Caco-2 (cell line): Measurements from ENCODE around the gene FBN2. TPM values are rescaled to one million over a fixed set of nuclear protein-coding genes. Genes with fewer than 3 reads are reported as not detected.

Experiments used
- BruUV-seq: library from RNA; stranded (reverse); fragments of 400-500 nt; replicated peaks from 2 replicates; lab custom pipeline; 2021; lab: Mats Ljungman, UMichigan
- CTCF ChIA-PET: fragments of 300-600 bp; sonication (Branson Sonifier 250); formaldehyde crosslinking; loops from one replicate; lab custom pipeline; 2022; ENCODE audit warnings: antibody characterized with exemption; lab: Charles Lee
- POLR2A ChIA-PET: fragments of 300-600 bp; sonication (Branson Sonifier 250); formaldehyde crosslinking; loops from one replicate; lab custom pipeline; 2022; ENCODE audit warnings: antibody characterized with exemption; lab: Charles Lee
- DNase-seq, 2 experiments: peaks; one replicate each; pipeline versions ENCODE4 v3.0.0 to v3.0.0-alpha.2; 2020 to 2022
- H3K27me3 ChIP-seq: replicated peaks from 2 replicates; pipeline ENCODE4 v1.6.0; 2011; ENCODE audit warnings: low read length; ENCODE audit not compliant: control insufficient read depth, insufficient read depth
- H3K36me3 ChIP-seq: 2 replicates; pipeline ENCODE4 v1.5.1; 2011; ENCODE audit warnings: low read length; ENCODE audit not compliant: control insufficient read depth, insufficient read depth
- H3K4me1 ChIP-seq: fragments of 250-450 bp; sonication (Bioruptor Pico); 2 replicates; pipeline ENCODE4 v1.5.1; 2020; ENCODE audit warnings: mild to moderate bottlenecking
- H3K4me3 ChIP-seq: 2 replicates; pipeline ENCODE4 v1.5.1; 2011; ENCODE audit warnings: low read depth, mild to moderate bottlenecking, control low read depth, low read length
- H3K9me3 ChIP-seq: fragments of 250-450 bp; sonication (Bioruptor Pico); 2 replicates; pipeline ENCODE4 v1.5.1; 2020; ENCODE audit warnings: mild to moderate bottlenecking, moderate library complexity
- H3K27ac Mint-ChIP-seq: one replicate; pipeline ENCODE4 v1.8.0; 2022; ENCODE audit warnings: mixed read lengths; ENCODE audit not compliant: unreplicated experiment
- H3K27me3 Mint-ChIP-seq: one replicate; pipeline ENCODE4 v1.8.0; 2022; ENCODE audit warnings: mixed read lengths; ENCODE audit not compliant: insufficient read depth, unreplicated experiment
- H3K36me3 Mint-ChIP-seq: one replicate; pipeline ENCODE4 v1.8.0; 2022; ENCODE audit warnings: mild to moderate bottlenecking, mixed read lengths; ENCODE audit not compliant: insufficient read depth, unreplicated experiment
- H3K4me1 Mint-ChIP-seq: one replicate; pipeline ENCODE4 v1.8.0; 2022; ENCODE audit warnings: low read depth, mixed read lengths; ENCODE audit not compliant: unreplicated experiment
- H3K4me3 Mint-ChIP-seq: one replicate; pipeline ENCODE4 v1.8.0; 2022; ENCODE audit warnings: mild to moderate bottlenecking, moderate library complexity, mixed read lengths; ENCODE audit not compliant: unreplicated experiment
- H3K9me3 Mint-ChIP-seq: one replicate; pipeline ENCODE4 v1.8.0; 2022; ENCODE audit warnings: mixed read lengths; ENCODE audit not compliant: unreplicated experiment
- intact Hi-C: fragments of 100-400 bp; cut with micrococcal nuclease; formaldehyde crosslinking; loops from one replicate; pipeline ENCODE4 v1.10.0; 2022; ENCODE audit not compliant: unreplicated experiment
- total RNA-seq: library from RNA; stranded (reverse); gene quantifications from 2 replicates; pipeline ENCODE4 v1.2.3, GENCODE V29; 2022
- TF ChIP-seq, protein P1 (sequence below), 2 experiments: fragments of 200-600 bp in 1 of 2; IDR thresholded peaks; 1 replicate in 1 of 2; 2 replicates in 1 of 2; pipeline versions ENCODE4 v1.5.1 to v1.8.0; 2011 to 2022; ENCODE audit warnings: antibody characterized with exemption in 1 of 2, control low read depth in 1 of 2, inconsistent platforms in 1 of 2, low read depth in 1 of 2, low read length in 1 of 2, mild to moderate bottlenecking in 1 of 2, moderate library complexity in 1 of 2; ENCODE audit not compliant: insufficient read depth in 1 of 2, severe bottlenecking in 1 of 2, unreplicated experiment in 1 of 2

FBN2 gene
- total RNA-seq, 1 experiment from 2014 or later, result 0.09 TPM

DNA sequence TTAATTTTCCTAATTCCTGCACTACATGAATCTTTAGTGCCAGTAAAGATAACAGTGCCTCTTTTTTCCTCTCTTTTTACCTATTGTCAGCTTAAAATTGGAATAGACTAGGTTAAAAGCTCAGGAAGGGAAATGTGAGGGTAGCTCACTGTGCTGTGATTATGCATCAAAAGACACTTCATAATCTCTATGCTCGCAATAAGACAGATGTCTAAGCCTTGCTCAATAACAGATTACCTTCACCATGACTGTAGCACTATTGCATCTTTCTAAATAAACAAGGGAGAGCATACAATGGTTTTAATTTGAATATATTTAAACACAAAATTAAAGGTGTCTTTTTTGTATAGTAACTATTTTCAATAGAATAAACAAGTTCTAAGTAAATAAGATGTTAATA is 130.1 kb downstream of the FBN2 start:
- no peaks in the 10 kb centered on the region for H3K36me3 ChIP-seq
- no peaks in the 10 kb centered on the region for H3K27me3 ChIP-seq
- no peaks in the 10 kb centered on the region for H3K4me1 Mint-ChIP-seq
- BruUV-seq, result no TSS peak
- no peak overlapping the region for H3K27ac Mint-ChIP-seq
- H3K4me3 ChIP-seq, result no peak overlapping the region
- CTCF ChIA-PET, result no interaction called here
- no peaks in the 10 kb centered on the region for H3K4me1 ChIP-seq
- TF ChIP-seq, protein P1, sequence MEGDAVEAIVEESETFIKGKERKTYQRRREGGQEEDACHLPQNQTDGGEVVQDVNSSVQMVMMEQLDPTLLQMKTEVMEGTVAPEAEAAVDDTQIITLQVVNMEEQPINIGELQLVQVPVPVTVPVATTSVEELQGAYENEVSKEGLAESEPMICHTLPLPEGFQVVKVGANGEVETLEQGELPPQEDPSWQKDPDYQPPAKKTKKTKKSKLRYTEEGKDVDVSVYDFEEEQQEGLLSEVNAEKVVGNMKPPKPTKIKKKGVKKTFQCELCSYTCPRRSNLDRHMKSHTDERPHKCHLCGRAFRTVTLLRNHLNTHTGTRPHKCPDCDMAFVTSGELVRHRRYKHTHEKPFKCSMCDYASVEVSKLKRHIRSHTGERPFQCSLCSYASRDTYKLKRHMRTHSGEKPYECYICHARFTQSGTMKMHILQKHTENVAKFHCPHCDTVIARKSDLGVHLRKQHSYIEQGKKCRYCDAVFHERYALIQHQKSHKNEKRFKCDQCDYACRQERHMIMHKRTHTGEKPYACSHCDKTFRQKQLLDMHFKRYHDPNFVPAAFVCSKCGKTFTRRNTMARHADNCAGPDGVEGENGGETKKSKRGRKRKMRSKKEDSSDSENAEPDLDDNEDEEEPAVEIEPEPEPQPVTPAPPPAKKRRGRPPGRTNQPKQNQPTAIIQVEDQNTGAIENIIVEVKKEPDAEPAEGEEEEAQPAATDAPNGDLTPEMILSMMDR (IDR thresholded peaks at IDR 0.05; ENCODE audit: insufficient read depth in 1 of 2, low read depth in 1 of 2, low read length in 1 of 2, severe bottlenecking in 1 of 2, unreplicated experiment in 1 of 2), result no peak
- no peak overlapping the region for H3K4me3 Mint-ChIP-seq
- intact Hi-C loops, result no loop called here
- H3K27me3 Mint-ChIP-seq, result no peaks in the 10 kb centered on the region
- H3K9me3 Mint-ChIP-seq, result no peaks in the 10 kb centered on the region
- H3K9me3 ChIP-seq, result no peaks in the 10 kb centered on the region
- DNase-seq, result no peak
- POLR2A ChIA-PET, result interaction anchor here (0.6 kb wide), 1 partner anchor 69 kb away, joined by 3 read pairs; no protein-coding TSS in a partner anchor
- no peaks in the 10 kb centered on the region for H3K36me3 Mint-ChIP-seq

DNA sequence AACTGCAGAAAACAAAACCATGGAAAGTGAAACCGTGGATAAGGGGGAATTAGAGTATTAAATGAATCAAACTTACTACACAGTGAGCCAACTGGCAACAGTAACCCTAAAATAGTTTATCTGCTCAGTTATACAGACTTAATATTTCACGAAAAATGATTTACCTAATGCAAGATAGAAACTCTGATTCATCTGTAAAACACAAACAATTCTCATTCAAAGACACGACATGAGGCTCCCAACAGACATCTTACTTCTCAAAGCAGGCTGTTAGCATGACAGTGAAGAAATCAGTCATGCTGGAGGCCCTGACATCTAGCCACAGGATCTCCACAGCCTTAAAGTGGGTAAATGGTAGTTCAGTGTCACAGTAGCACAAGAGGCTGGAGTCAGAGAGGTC is 131.2 kb downstream of the FBN2 start:
- DNase-seq, result no peak
- POLR2A ChIA-PET, result no interaction called here
- TF ChIP-seq, protein P1 (IDR thresholded peaks at IDR 0.05; ENCODE audit: insufficient read depth in 1 of 2, low read depth in 1 of 2, low read length in 1 of 2, severe bottlenecking in 1 of 2, unreplicated experiment in 1 of 2), result no peak
- intact Hi-C loops, result no loop called here
- Mint-ChIP-seq H3K36me3 (no peaks in the 10 kb centered on the region), H3K9me3 (no peaks in the 10 kb centered on the region), H3K4me3 (no peak overlapping the region), H3K27me3 (no peaks in the 10 kb centered on the region), H3K4me1 (no peaks in the 10 kb centered on the region), H3K27ac (no peak overlapping the region)
- Histone ChIP-seq H3K4me1 (no peaks in the 10 kb centered on the region), H3K4me3 (no peak overlapping the region), H3K9me3 (no peaks in the 10 kb centered on the region), H3K36me3 (no peaks in the 10 kb centered on the region), H3K27me3 (no peaks in the 10 kb centered on the region)
- CTCF ChIA-PET, result no interaction called here
- no TSS peak for BruUV-seq

DNA sequence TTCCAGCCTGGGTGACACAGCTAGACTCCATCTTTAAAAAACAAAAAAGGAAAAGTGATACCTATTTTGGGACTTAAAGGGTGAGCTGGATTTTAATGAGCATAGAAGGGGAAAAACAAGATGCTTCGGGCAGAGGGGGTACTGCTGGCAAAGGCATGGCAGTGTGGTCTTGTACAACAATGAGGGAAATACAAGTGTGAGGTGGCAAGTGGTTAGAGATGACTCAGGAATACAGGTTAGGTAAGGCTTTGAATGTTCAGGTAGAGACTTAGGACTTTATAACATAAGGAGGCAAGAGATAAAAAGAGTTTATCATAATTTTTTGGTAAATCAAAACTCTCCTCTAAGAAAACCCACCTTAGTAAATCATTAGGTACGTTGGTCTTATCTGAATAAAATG is 132.9 kb downstream of the FBN2 start:
- Histone ChIP-seq H3K4me1 (no peaks in the 10 kb centered on the region), H3K9me3 (no peaks in the 10 kb centered on the region), H3K4me3 (no peak overlapping the region), H3K27me3 (no peaks in the 10 kb centered on the region), H3K36me3 (no peaks in the 10 kb centered on the region)
- no peak for DNase-seq
- ChIA-PET CTCF (no interaction called here), POLR2A (no interaction called here)
- Mint-ChIP-seq H3K9me3 (peaks cover under 1% of the 10 kb centered on the region), H3K36me3 (no peaks in the 10 kb centered on the region), H3K4me1 (no peaks in the 10 kb centered on the region), H3K27ac (no peak overlapping the region), H3K4me3 (no peak overlapping the region), H3K27me3 (no peaks in the 10 kb centered on the region)
- TF ChIP-seq, protein P1 (IDR thresholded peaks at IDR 0.05; ENCODE audit: insufficient read depth in 1 of 2, low read depth in 1 of 2, low read length in 1 of 2, severe bottlenecking in 1 of 2, unreplicated experiment in 1 of 2), result no peak
- no TSS peak for BruUV-seq
- intact Hi-C loops, result no loop called here
